Suprapubic skin (tissue), 4 donors: ENCODE measurements around the gene TMBIM4. TPM values are rescaled to one million over a fixed set of nuclear protein-coding genes. Genes with fewer than 3 reads are reported as not detected.
A peak's percentile ranks its signal among the peaks of the same experiment; 100 is the strongest.

ENCODE experiments used
- DNase-seq, 2 donors: peaks; one replicate each; pipeline ENCODE4 v3.0.0-alpha.2; 2019; ENCODE audit warnings: low spot score in 2 of 2
- H3K27ac ChIP-seq: fragments of 200-600 bp; sonication (generic); one replicate; pipeline ENCODE4 v1.5.1; 2019
- H3K27me3 ChIP-seq: fragments of 200-600 bp; sonication (generic); one replicate; pipeline ENCODE4 v1.5.1; 2019
- H3K36me3 ChIP-seq: fragments of 200-600 bp; sonication (generic); one replicate; pipeline ENCODE4 v1.5.1; 2019
- H3K4me1 ChIP-seq: fragments of 200-600 bp; sonication (generic); one replicate; pipeline ENCODE4 v1.5.1; 2019
- H3K4me3 ChIP-seq: fragments of 200-600 bp; sonication (generic); one replicate; pipeline ENCODE4 v1.5.1; 2019; ENCODE audit warnings: mild to moderate bottlenecking
- H3K9me3 ChIP-seq: fragments of 200-600 bp; sonication (generic); one replicate; pipeline ENCODE4 v1.5.1; 2019
- CTCF ChIP-seq, 2 donors: fragments of 200-600 bp in 1 of 2; fragments of 450-650 bp in 1 of 2; sonication (generic) in 1 of 2; IDR thresholded peaks; one replicate each; pipeline ENCODE4 v1.5.1; 2016 to 2019; ENCODE audit warnings: antibody characterized with exemption in 2 of 2, mild to moderate bottlenecking in 1 of 2, moderate library complexity in 1 of 2
- EP300 ChIP-seq: sonication (generic); formaldehyde crosslinking; IDR thresholded peaks from one replicate; pipeline ENCODE4 v1.6.1; 2017; ENCODE audit warnings: antibody characterized with exemption
- POLR2A ChIP-seq, 2 donors: fragments of 450-650 bp; IDR thresholded peaks; one replicate each; pipeline ENCODE4 v1.6.1; 2017; ENCODE audit warnings: antibody characterized with exemption in 2 of 2, mild to moderate bottlenecking in 2 of 2, moderate library complexity in 2 of 2
- POLR2AphosphoS5 ChIP-seq, 3 donors: sonication (generic); formaldehyde crosslinking; IDR thresholded peaks; one replicate each; pipeline ENCODE4 v1.6.1; 2017; ENCODE audit warnings: antibody characterized with exemption in 3 of 3
- WGBS: methylation state at CpG from one replicate; pipeline ENCODE4 v1.1.5; 2018; 5-methylcytosine and 5-hydroxymethylcytosine counted together
- total RNA-seq, 4 donors: library from RNA; depleted of rRNA; stranded (reverse); fragments of >200 nt; gene quantifications; one replicate each; pipeline ENCODE4 v1.1.0, GENCODE V29; 2016

The TMBIM4 gene
- total RNA-seq, 4 donors from 2014 or later = 48.6 to 136 (median 108) TPM

DNA sequence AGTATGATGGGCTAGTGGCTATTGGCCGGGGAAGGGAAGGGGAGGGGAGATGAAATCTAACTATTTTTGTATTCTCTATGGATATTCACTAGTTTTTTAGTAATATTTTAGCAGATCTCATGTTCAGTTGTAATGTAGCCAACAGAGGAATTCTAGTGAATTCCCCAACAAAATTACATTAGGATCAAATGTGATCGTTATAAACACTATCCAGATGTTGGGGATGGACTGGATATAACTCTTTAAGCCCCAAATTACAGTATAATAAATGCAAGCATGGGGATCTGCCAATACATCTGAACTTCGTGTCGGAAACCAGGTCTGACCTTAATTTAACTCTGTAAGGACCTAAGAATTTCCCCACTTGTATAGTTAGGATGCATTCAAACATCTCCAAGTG, 60.7 kb downstream of the TMBIM4 start:
- Histone ChIP-seq H3K4me3 (no peak overlapping the region), H3K27me3 (peaks cover 6% of the 10 kb centered on the region), H3K27ac (no peak overlapping the region), H3K9me3 (no peaks in the 10 kb centered on the region), H3K4me1 (peaks cover 2% of the 10 kb centered on the region), H3K36me3 (no peaks in the 10 kb centered on the region)
- WGBS = 70% methylated on average over 4 of the region's 4 CpGs
- no peak for DNase-seq
- no peak for TF ChIP-seq POLR2A (IDR thresholded peaks at IDR 0.05)
- no peak for TF ChIP-seq EP300
- no peak for TF ChIP-seq CTCF (IDR thresholded peaks at IDR 0.05)

- no peak overlapping the region for H3K27ac ChIP-seq
- no peak for DNase-seq
- 83% methylated on average over 1 of the region's 1 CpG for WGBS
- no peaks in the 10 kb centered on the region for H3K36me3 ChIP-seq
- TF ChIP-seq EP300 = no peak
- no peak for TF ChIP-seq POLR2A (IDR thresholded peaks at IDR 0.05)
- TF ChIP-seq CTCF (IDR thresholded peaks at IDR 0.05) = no peak
- TF ChIP-seq POLR2AphosphoS5 (IDR thresholded peaks at IDR 0.05) = no peak
- H3K27me3 ChIP-seq = peaks cover 6% of the 10 kb centered on the region
- no peak overlapping the region for H3K4me3 ChIP-seq
- peaks cover 2% of the 10 kb centered on the region for H3K4me1 ChIP-seq
- no peaks in the 10 kb centered on the region for H3K9me3 ChIP-seq
Measured at GRCh38 chr12:66108386-66108785, 61.4 kb downstream of the TMBIM4 start.

- TF ChIP-seq POLR2AphosphoS5 (IDR thresholded peaks at IDR 0.05) = no peak
- TF ChIP-seq POLR2A (IDR thresholded peaks at IDR 0.05) = no peak
- TF ChIP-seq EP300 = no peak
- peak; percentile 68 to 77 for TF ChIP-seq CTCF (IDR thresholded peaks at IDR 0.05)
- no peaks in the 10 kb centered on the region for H3K36me3 ChIP-seq
- no peak overlapping the region for H3K27ac ChIP-seq
- no peak overlapping the region for H3K4me3 ChIP-seq
- peaks cover 2% of the 10 kb centered on the region for H3K4me1 ChIP-seq
- 16% methylated on average over 9 of the region's 9 CpGs for WGBS
- H3K27me3 ChIP-seq = peaks cover 6% of the 10 kb centered on the region
- DNase-seq = peak in 1 of 2 donors; percentile 68
- no peaks in the 10 kb centered on the region for H3K9me3 ChIP-seq
Measured at GRCh38 chr12:66107451-66107915, 62.3 kb downstream of the TMBIM4 start.

GRCh38 chr12:66103016-66103913, 66.5 kb downstream of the TMBIM4 start:
- 90% methylated on average over 3 of the region's 3 CpGs for WGBS
- Histone ChIP-seq H3K36me3 (no peaks in the 10 kb centered on the region), H3K27ac (no peak overlapping the region), H3K4me3 (no peak overlapping the region), H3K27me3 (peaks cover 13% of the 10 kb centered on the region), H3K4me1 (peaks cover 2% of the 10 kb centered on the region), H3K9me3 (no peaks in the 10 kb centered on the region)
- no peak for DNase-seq
- TF ChIP-seq POLR2A (IDR thresholded peaks at IDR 0.05) (no peak), EP300 (no peak)

DNA sequence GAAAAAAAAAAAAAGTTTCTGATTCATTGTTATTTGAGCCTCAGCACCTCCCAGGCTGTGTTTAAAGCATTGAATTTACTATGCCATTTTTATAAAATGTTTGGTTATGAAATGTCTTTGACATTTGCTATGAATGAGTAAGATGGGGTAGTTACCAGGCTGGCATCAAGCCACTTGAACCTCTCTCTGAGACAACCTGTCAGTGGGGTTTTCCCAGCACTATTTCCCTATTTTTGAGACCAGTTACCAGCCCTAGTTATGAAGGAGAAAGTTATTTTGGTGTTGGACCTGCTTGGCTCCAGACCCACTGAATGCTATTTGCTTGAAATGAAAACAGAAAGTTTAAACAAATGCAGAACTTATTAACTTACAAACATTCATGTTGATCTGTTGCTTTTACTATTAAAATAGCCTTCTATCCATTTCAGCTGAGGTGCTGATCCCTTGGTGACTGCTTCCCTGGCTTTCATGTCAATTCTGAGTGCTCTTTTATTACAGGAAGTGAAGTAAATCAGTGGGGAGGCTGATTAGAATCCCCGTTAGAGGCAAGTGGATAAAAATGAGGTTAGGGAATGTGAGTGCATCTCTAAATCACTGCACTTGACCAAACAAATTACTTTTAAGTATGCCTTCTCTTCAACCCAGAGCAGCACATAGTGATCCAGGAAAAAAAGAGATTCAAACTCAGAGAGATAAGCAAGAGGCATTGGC, 77.1 kb downstream of the TMBIM4 start:
- no peak overlapping the region for H3K27ac ChIP-seq
- no peak overlapping the region for H3K4me3 ChIP-seq
- 4% methylated on average over 1 of the region's 1 CpG for WGBS
- no peak for DNase-seq
- no peak for TF ChIP-seq POLR2A (IDR thresholded peaks at IDR 0.05)
- no peak for TF ChIP-seq EP300
- no peak for TF ChIP-seq POLR2AphosphoS5 (IDR thresholded peaks at IDR 0.05)
- no peak for TF ChIP-seq CTCF (IDR thresholded peaks at IDR 0.05)
- no peaks in the 10 kb centered on the region for H3K4me1 ChIP-seq
- H3K27me3 ChIP-seq = peaks cover 2% of the 10 kb centered on the region
- no peaks in the 10 kb centered on the region for H3K36me3 ChIP-seq
- no peaks in the 10 kb centered on the region for H3K9me3 ChIP-seq
